ENCODE data around the gene CELF2.

DNA sequence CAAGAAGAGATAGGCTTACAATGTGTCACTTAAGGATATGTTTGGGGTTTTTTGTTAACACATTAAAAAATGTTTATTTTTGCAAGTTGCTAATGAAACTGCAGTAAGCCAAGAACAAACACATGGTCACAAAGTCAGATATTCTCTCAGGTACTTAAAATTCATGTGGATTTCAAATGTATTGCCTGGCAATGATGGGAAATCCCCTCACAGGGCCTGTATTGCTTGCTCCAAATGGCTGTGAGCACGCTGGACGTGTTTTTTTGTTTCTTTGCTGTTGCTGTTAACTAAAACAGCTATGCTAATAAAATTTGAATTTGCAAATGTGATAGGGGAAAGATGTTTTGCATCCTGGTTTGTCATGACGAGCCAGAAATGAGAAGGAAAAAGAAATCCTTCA lies 3.8 kb upstream of the CELF2 start:
- TF ChIP-seq, protein P1, sequence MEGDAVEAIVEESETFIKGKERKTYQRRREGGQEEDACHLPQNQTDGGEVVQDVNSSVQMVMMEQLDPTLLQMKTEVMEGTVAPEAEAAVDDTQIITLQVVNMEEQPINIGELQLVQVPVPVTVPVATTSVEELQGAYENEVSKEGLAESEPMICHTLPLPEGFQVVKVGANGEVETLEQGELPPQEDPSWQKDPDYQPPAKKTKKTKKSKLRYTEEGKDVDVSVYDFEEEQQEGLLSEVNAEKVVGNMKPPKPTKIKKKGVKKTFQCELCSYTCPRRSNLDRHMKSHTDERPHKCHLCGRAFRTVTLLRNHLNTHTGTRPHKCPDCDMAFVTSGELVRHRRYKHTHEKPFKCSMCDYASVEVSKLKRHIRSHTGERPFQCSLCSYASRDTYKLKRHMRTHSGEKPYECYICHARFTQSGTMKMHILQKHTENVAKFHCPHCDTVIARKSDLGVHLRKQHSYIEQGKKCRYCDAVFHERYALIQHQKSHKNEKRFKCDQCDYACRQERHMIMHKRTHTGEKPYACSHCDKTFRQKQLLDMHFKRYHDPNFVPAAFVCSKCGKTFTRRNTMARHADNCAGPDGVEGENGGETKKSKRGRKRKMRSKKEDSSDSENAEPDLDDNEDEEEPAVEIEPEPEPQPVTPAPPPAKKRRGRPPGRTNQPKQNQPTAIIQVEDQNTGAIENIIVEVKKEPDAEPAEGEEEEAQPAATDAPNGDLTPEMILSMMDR (IDR thresholded peaks at IDR 0.05; ENCODE audit: poor library complexity) = no peak
- TF ChIP-seq EZH2phosphoT487 (IDR thresholded peaks at IDR 0.05; ENCODE audit: low read depth, severe bottlenecking, unreplicated experiment) (no peak), EZH2 (IDR thresholded peaks at IDR 0.05; ENCODE audit: borderline replicate concordance) (no peak)

Measured in hepatocyte (in vitro differentiated cells).